HepG2 (cell line): ENCODE measurements around the gene MYO1B. TPM values are rescaled to one million over a fixed set of nuclear protein-coding genes. Genes with fewer than 3 reads are reported as not detected.

Experiments
- ATAC-seq: fragments of 200-7000 bp; cut with Tn5 transposase; 3 replicates; pipeline ENCODE4 v1.9.1; 2020; ENCODE audit warnings: mild to moderate bottlenecking, moderate library complexity
- BruUV-seq: library from RNA; stranded (reverse); fragments of 400-500 nt; replicated peaks from 2 replicates; lab custom pipeline; 2021; lab: Mats Ljungman, UMichigan
- CTCF ChIA-PET: fragments of 300-600 bp; formaldehyde crosslinking; extraction: SDS; loops from one replicate; lab custom pipeline; 2021; ENCODE audit warnings: low total read pairs, inconsistent platforms, low intra/inter-chr PET ratio; lab: Yijun Ruan, JAX
- POLR2A ChIA-PET: fragments of 350-600 bp; sonication (Branson Sonifier 250); formaldehyde crosslinking; loops from one replicate; lab custom pipeline; 2020; ENCODE audit warnings: antibody characterized with exemption, inconsistent platforms; lab: Yijun Ruan, JAX
- DNase-seq: peaks from one replicate; pipeline ENCODE4 v3.0.0-alpha.2; 2015; ENCODE audit warnings: low spot score
- FAIRE-seq: peaks from 3 replicates; lab custom pipeline; 2011; peaks lifted over from hg19 to GRCh38; lab: Jason Lieb, UNC
- H2AFZ ChIP-seq: one replicate; pipeline ENCODE4 v1.6.1; 2011; ENCODE audit warnings: low read length, inconsistent platforms
- H3K27ac ChIP-seq: fragments of 300-600 bp; 3 replicates; pipeline ENCODE4 v1.8.0; 2011; ENCODE audit warnings: mixed run types, mild to moderate bottlenecking, mixed read lengths, low read length, inconsistent platforms; ENCODE audit not compliant: insufficient read depth; ENCODE audit errors: extremely low read length
- H3K27me3 ChIP-seq, 2 experiments: fragments of 200-600 bp in 1 of 2; 2 replicates in 1 of 2; 3 replicates in 1 of 2; pipeline versions ENCODE4 v1.6.0 to v1.8.0; 2011; ENCODE audit warnings: low read length in 2 of 2, mild to moderate bottlenecking in 2 of 2, moderate library complexity in 2 of 2, inconsistent platforms in 1 of 2; ENCODE audit not compliant: insufficient read depth in 2 of 2, control insufficient read depth in 1 of 2
- H3K36me3 ChIP-seq, 2 experiments: fragments of 200-600 bp in 1 of 2; replicated peaks in 1 of 2; 2 replicates in 1 of 2; 3 replicates in 1 of 2; pipeline versions ENCODE4 v1.5.1 to v1.8.0; 2011; ENCODE audit warnings: low read length in 2 of 2, inconsistent platforms in 1 of 2; ENCODE audit not compliant: insufficient read depth in 2 of 2, control insufficient read depth in 1 of 2
- H3K4me1 ChIP-seq: 2 replicates; pipeline ENCODE4 v1.5.1; 2012; ENCODE audit warnings: low read length, inconsistent platforms; ENCODE audit not compliant: insufficient read depth
- H3K4me2 ChIP-seq: 2 replicates; pipeline ENCODE4 v1.6.0; 2011; ENCODE audit warnings: low read depth, low read length, inconsistent platforms
- H3K4me3 ChIP-seq, 3 experiments: fragments of 200-600 bp in 1 of 3; sonication (generic), shearing (Covaris generic) in 1 of 3; replicated peaks in 1 of 3; 2 replicates each; pipeline ENCODE4 v1.5.1; 2011 to 2016; ENCODE audit warnings: low read length in 3 of 3, inconsistent platforms in 2 of 3, low read depth in 2 of 3, mild to moderate bottlenecking in 2 of 3, control low read depth in 1 of 3, mixed read lengths in 1 of 3; ENCODE audit not compliant: insufficient read depth in 1 of 3
- H3K79me2 ChIP-seq: one replicate; pipeline ENCODE4 v1.6.1; 2011; ENCODE audit warnings: low read length, inconsistent platforms; ENCODE audit not compliant: insufficient read depth
- H3K9ac ChIP-seq: 2 replicates; pipeline ENCODE4 v1.6.0; 2011; ENCODE audit warnings: mild to moderate bottlenecking, low read depth, low read length, inconsistent platforms; ENCODE audit not compliant: insufficient read depth
- H3K9me3 ChIP-seq: 2 replicates; pipeline ENCODE4 v1.5.1; 2012; ENCODE audit warnings: mild to moderate bottlenecking, low read length
- H4K20me1 ChIP-seq: 2 replicates; pipeline ENCODE4 v1.6.0; 2011; ENCODE audit warnings: inconsistent platforms, mild to moderate bottlenecking, low read length, moderate library complexity; ENCODE audit not compliant: insufficient read depth
- DMAP1 ChIP-seq: IDR thresholded peaks from 2 replicates; pipeline ENCODE4 v1.6.1; 2016
- HOXA3 ChIP-seq: sonication (generic); formaldehyde crosslinking; IDR thresholded peaks from 2 replicates; pipeline ENCODE4 v1.5.0; 2020; ENCODE audit warnings: missing genetic modification reagents
- KDM1A ChIP-seq: IDR thresholded peaks from 2 replicates; pipeline ENCODE4 v1.6.1; 2016; ENCODE audit warnings: missing compliant biosample characterization
- NFKBIZ ChIP-seq: IDR thresholded peaks from 2 replicates; pipeline ENCODE4 v1.6.1; 2018; ENCODE audit warnings: missing genetic modification reagents, missing compliant biosample characterization
- THRA ChIP-seq: sonication (generic); formaldehyde crosslinking; IDR thresholded peaks from 2 replicates; pipeline ENCODE4 v1.4.0; 2020; ENCODE audit warnings: missing genetic modification reagents, borderline replicate concordance
- WIZ ChIP-seq: sonication (generic); formaldehyde crosslinking; IDR thresholded peaks from 2 replicates; pipeline ENCODE4 v1.5.1; 2020; ENCODE audit warnings: mild to moderate bottlenecking, missing genetic modification reagents
- ZNF598 ChIP-seq: sonication (generic); formaldehyde crosslinking; IDR thresholded peaks from 2 replicates; pipeline ENCODE4 v1.5.1; 2020; ENCODE audit warnings: mild to moderate bottlenecking, missing genetic modification reagents, borderline replicate concordance
- ZNF790 ChIP-seq: sonication (generic); formaldehyde crosslinking; IDR thresholded peaks from 2 replicates; pipeline ENCODE4 v1.8.0; 2022; ENCODE audit warnings: missing genetic modification reagents, mild to moderate bottlenecking, borderline replicate concordance
- WGBS: methylation state at CpG from one replicate; pipeline ENCODE4 v1.1.6; 2017; ENCODE audit warnings: low lambda C conversion rate; 5-methylcytosine and 5-hydroxymethylcytosine counted together
- in situ Hi-C: cut with HindIII; loops from 2 replicates; pipeline ENCODE4 v1.10.0; 2017; ENCODE audit warnings: low pct_unique_long_range_greater_than_20kb; ENCODE audit not compliant: extremely low pct_ligation_motif_present
- intact Hi-C: fragments of 100-400 bp; cut with micrococcal nuclease; formaldehyde crosslinking; loops from one replicate; pipeline ENCODE4 v1.10.0; 2022; ENCODE audit not compliant: unreplicated experiment
- polyA plus RNA-seq, 8 experiments: library from polyadenylated mRNA; depleted of rRNA in 3 of 8; stranded (reverse) in 7 of 8; unstranded in 1 of 8; fragments of >200 nt; fragmentation: Illumina TruSeq in 4 of 8; extraction: Trizol in 4 of 8; gene quantifications; 2 replicates each; pipeline versions ENCODE4 v1.2.1 to v1.2.3, GENCODE V29; 2011 to 2016; ENCODE audit warnings: low read depth in 4 of 8, missing spikeins in 1 of 8, mixed read lengths in 1 of 8; ENCODE audit not compliant: insufficient read depth in 1 of 8
- total RNA-seq, 5 experiments: library from RNA; depleted of rRNA; stranded (reverse); fragments of >200 nt; fragmentation: Illumina TruSeq; extraction: Trizol; gene quantifications; 2 replicates each; pipeline ENCODE4 v1.2.3, GENCODE V29; 2016; ENCODE audit warnings: low read depth in 1 of 5
- TF ChIP-seq, protein P1 (sequence below): sonication (generic); formaldehyde crosslinking; IDR thresholded peaks from 2 replicates; pipeline ENCODE4 v1.5.0; 2020; ENCODE audit warnings: missing genetic modification reagents
- TF ChIP-seq, protein P2 (sequence below), 2 experiments: fragments of 450-650 bp in 1 of 2; sonication (generic) in 1 of 2; formaldehyde crosslinking; IDR thresholded peaks; 2 replicates each; pipeline versions ENCODE4 v1.5.0 to v1.8.0; 2020 to 2022; ENCODE audit warnings: mild to moderate bottlenecking in 1 of 2, missing genetic modification reagents in 1 of 2
- TF ChIP-seq, protein P3 (sequence below): sonication (generic); formaldehyde crosslinking; IDR thresholded peaks from 2 replicates; pipeline ENCODE4 v1.5.1; 2020; ENCODE audit warnings: mild to moderate bottlenecking, missing genetic modification reagents

The MYO1B gene
- total and polyA plus RNA-seq, 2 of the 13 experiments (the other 11 are each of a cell fraction or from before 2014, with no cell fraction given) = 36.9 to 89.8 TPM

- TF ChIP-seq, protein P1, sequence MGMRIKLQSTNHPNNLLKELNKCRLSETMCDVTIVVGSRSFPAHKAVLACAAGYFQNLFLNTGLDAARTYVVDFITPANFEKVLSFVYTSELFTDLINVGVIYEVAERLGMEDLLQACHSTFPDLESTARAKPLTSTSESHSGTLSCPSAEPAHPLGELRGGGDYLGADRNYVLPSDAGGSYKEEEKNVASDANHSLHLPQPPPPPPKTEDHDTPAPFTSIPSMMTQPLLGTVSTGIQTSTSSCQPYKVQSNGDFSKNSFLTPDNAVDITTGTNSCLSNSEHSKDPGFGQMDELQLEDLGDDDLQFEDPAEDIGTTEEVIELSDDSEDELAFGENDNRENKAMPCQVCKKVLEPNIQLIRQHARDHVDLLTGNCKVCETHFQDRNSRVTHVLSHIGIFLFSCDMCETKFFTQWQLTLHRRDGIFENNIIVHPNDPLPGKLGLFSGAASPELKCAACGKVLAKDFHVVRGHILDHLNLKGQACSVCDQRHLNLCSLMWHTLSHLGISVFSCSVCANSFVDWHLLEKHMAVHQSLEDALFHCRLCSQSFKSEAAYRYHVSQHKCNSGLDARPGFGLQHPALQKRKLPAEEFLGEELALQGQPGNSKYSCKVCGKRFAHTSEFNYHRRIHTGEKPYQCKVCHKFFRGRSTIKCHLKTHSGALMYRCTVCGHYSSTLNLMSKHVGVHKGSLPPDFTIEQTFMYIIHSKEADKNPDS = no peak
- TF ChIP-seq WIZ (CRISPR knock-in tag) (no peak), KDM1A (CRISPR knock-in tag) (no peak), ZNF790 (no peak)
- TF ChIP-seq, protein P2, sequence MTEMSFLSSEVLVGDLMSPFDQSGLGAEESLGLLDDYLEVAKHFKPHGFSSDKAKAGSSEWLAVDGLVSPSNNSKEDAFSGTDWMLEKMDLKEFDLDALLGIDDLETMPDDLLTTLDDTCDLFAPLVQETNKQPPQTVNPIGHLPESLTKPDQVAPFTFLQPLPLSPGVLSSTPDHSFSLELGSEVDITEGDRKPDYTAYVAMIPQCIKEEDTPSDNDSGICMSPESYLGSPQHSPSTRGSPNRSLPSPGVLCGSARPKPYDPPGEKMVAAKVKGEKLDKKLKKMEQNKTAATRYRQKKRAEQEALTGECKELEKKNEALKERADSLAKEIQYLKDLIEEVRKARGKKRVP (CRISPR knock-in tag; IDR thresholded peaks at IDR 0.05) = no peak
- TF ChIP-seq, protein P3, sequence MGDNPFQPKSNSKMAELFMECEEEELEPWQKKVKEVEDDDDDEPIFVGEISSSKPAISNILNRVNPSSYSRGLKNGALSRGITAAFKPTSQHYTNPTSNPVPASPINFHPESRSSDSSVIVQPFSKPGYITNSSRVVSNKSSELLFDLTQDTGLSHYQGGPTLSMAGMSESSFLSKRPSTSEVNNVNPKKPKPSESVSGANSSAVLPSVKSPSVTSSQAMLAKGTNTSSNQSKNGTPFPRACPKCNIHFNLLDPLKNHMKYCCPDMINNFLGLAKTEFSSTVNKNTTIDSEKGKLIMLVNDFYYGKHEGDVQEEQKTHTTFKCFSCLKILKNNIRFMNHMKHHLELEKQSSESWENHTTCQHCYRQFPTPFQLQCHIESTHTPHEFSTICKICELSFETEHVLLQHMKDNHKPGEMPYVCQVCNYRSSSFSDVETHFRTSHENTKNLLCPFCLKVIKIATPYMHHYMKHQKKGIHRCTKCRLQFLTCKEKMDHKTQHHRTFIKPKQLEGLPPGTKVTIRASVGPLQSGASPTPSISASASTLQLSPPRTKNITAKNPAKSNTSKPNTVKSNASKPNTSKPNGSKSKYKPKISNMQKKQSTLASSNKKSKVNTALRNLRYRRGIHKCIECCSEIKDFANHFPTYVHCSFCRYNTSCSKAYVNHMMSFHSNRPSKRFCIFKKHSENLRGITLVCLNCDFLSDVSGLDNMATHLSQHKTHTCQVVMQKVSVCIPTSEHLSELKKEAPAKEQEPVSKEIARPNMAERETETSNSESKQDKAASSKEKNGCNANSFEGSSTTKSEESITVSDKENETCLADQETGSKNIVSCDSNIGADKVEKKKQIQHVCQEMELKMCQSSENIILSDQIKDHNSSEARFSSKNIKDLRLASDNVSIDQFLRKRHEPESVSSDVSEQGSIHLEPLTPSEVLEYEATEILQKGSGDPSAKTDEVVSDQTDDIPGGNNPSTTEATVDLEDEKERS (CRISPR knock-in tag) = no peak
Measured at GRCh38 chr2:191318729-191319078, 73.5 kb downstream of the MYO1B start (continued).

DNA sequence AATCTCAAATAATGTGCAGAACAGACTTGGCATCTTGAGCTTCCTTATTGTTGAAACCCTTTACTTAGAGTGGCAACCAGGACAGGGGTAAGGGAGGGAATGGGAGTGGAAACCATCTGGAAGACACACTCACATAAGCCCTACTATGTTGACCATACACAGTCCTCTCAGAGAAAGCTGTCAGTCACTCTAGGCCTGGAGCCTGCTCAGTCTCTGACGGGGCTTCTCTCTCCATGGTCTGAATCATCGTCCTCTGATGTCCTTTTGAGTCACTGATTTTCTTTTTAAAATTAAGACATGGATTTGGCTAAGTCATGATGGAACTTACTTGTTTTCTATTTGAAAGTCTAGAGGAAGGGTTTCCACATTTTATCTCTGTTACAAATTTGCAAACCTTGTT is 74.0 kb downstream of the MYO1B start:
- FAIRE-seq (no peak), DNase-seq (no peak), ATAC-seq (peak; percentile 22)
- Histone ChIP-seq H3K4me3 (peak overlapping the region in 1 of 3 experiments; percentile 1; a peak in 1 of 6 replicates), H3K4me2 (peak overlapping the region; percentile 57), H3K79me2 (peaks cover 50% of the 10 kb centered on the region), H3K9ac (no peak overlapping the region), H4K20me1 (peaks cover 3% of the 10 kb centered on the region; the same call in 1 of the 2 replicates), H3K36me3 (no peaks in the 10 kb centered on the region), H3K4me1 (peaks cover 20% of the 10 kb centered on the region), H3K27ac (no peak overlapping the region), H3K27me3 (no peaks in the 10 kb centered on the region), H3K9me3 (no peaks in the 10 kb centered on the region), H2AFZ (no peak overlapping the region)
- 0 out of 2 replicates have a peak, but pooled peaks have one; percentile 5 for TF ChIP-seq NFKBIZ (CRISPR knock-in tag)
- TF ChIP-seq HOXA3 (CRISPR knock-in tag) = peak; percentile 8; the same call in 1 of the 2 replicates
- TF ChIP-seq ZNF598 (CRISPR knock-in tag) = no peak
- 0 out of 2 replicates have a peak, but pooled peaks have one; percentile 5 for TF ChIP-seq THRA
- peak; percentile 6; the same call in 1 of the 2 replicates for TF ChIP-seq DMAP1 (CRISPR knock-in tag)
- intact Hi-C loops (loop anchor here (5.0 kb wide), 1 partner anchor 72 kb away; the partner anchor contains the start of gene MYO1B), in situ Hi-C loops (no loop called here)
- BruUV-seq = no TSS peak
- ChIA-PET POLR2A (interaction anchor here (1.0 to 2.2 kb wide), 3 partner anchors 8 to 73 kb away, joined by 3 to 10 read pairs (median 6); no protein-coding TSS in a partner anchor), CTCF (no interaction called here)
- 96% methylated on average over 2 of the region's 2 CpGs for WGBS
